Motor neuron (in vitro differentiated cells): Measurements from ENCODE around the gene C2orf49. TPM values are rescaled to one million over a fixed set of nuclear protein-coding genes. Genes with fewer than 3 reads are reported as not detected.
"Not testable (repeated sequence)": the region's sequence is repeated elsewhere in the genome, so short reads cannot be mapped to it uniquely, and the experiment has no call there.

Experiments used
- ATAC-seq, 8 experiments: fragments of 200-7000 bp; cut with Tn5 transposase; replicated peaks in 6 of 8; 2 replicates each; pipeline ENCODE4 v1.8.0; 2021; ENCODE audit warnings: mild to moderate bottlenecking in 8 of 8, moderate library complexity in 8 of 8
- H3K27ac ChIP-seq, 2 donors: fragments of 250-450 bp; sonication (Bioruptor Pico); 2 replicates each; pipeline ENCODE4 v1.9.0; 2021; ENCODE audit warnings: antibody characterized with exemption in 2 of 2, mild to moderate bottlenecking in 2 of 2, moderate library complexity in 1 of 2
- H3K4me1 ChIP-seq, 2 donors: fragments of 250-450 bp; sonication (Bioruptor Pico); replicated peaks in 1 of 2; 2 replicates each; pipeline ENCODE4 v1.6.1; 2021; ENCODE audit warnings: antibody characterized with exemption in 2 of 2, mild to moderate bottlenecking in 2 of 2, moderate library complexity in 1 of 2
- H3K4me3 ChIP-seq, 5 donors: fragments of 250-450 bp; sonication (Bioruptor Pico); 2 replicates each; pipeline ENCODE4 v1.9.0; 2021; ENCODE audit warnings: antibody characterized with exemption in 5 of 5, mild to moderate bottlenecking in 5 of 5, moderate library complexity in 4 of 5
- WGBS, 10 experiments: fragments of 450-650 bp; shearing (Covaris generic); methylation state at CpG; one replicate each; pipeline ENCODE4 v1.0.0; 2022; 5-methylcytosine and 5-hydroxymethylcytosine counted together
- in situ Hi-C, 9 experiments: fragments of 400-800 bp; cut with MboI; loops; one replicate each; pipeline ENCODE4 v1.15.0; 2021; ENCODE audit warnings: low sequenced_read_pairs in 9 of 9, low pct_unique_long_range_greater_than_20kb in 2 of 9; ENCODE audit not compliant: unreplicated experiment in 9 of 9
- total RNA-seq, 8 experiments: library from RNA; unstranded; fragments of 300-600 nt; gene quantifications; 2 replicates each; pipeline versions ENCODE4 v1.2.3 to v1.2.4, GENCODE V29; 2022

Gene C2orf49
- total RNA-seq, 8 experiments from 2014 or later, result 18.2 to 27.9 (median 21.7) TPM

DNA sequence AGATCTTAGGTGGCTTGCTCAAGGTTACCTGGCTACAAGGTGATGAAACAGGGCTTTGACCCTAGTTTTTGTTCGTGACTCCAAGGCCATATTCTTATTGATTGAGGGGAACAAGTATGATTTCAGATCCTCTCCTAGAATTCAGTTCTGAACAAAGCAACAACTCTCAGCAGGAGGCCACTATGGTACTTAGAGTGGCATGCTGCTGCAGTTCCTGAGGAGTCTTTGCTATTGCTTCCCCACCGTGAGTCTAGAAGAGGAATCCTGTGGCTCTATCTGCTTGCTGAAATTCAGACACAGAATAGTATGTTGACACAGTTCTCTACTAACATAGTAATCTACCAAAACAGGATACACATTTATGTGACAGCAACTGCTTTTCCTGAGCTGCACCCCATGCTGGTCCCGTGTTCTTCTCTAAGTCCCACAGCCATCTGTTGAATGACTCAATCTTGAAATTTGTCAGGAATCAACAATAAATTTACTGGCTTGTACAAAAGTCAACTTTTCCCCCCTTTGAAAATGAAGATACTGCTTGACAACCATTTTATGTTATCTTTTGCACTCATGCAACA lies 11.9 kb upstream of the C2orf49 start:
- WGBS, 10 experiments, result 47 to 100% (median 82%) methylated on average over 1 to 3 of the region's 3 CpGs
- in situ Hi-C loops, result no loop called here
- Histone ChIP-seq H3K27ac (no peak overlapping the region), H3K4me1 (peaks cover 7% of the 10 kb centered on the region in 2 donors), H3K4me3 (no peak overlapping the region)
- no peak for ATAC-seq

- WGBS, 10 experiments, result 60 to 100% (median 95%) methylated on average over 1 to 3 of the region's 3 CpGs; no CpG with 5 or more reads in 2 of the 10 experiments
- ATAC-seq, in situ Hi-C loops, H3K27ac ChIP-seq, H3K4me3 ChIP-seq: not testable (repeated sequence)
- H3K4me1 ChIP-seq, result peaks cover 12% of the 10 kb centered on the region in 2 donors
These were observed 10.1 kb upstream of the C2orf49 start for GRCh38 chr2:105327271-105327670.

DNA sequence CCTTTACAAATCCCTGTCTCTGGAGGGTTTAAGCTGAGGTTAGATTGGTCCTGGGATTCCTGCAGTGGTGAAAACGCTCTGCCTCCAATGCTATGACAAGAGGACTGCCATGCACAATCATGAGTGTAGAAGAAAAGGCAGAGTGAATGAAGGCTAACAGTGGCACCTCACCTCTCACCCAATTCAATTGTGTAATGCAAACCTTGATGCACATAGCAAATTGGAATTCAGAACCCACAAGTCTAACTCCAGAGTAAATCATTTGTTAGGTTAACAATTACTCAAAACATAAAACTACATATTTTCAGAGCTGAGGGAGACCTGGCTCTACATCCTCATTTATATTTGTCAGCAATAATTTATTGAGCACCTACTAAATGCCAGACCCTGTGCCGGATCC lies 9.7 kb upstream of the C2orf49 start:
- in situ Hi-C loops, result no loop called here
- ATAC-seq, result no peak
- H3K27ac ChIP-seq, result no peak overlapping the region
- H3K4me1 ChIP-seq, result peaks cover 12% of the 10 kb centered on the region in 2 donors
- no peak overlapping the region for H3K4me3 ChIP-seq
- WGBS, 10 experiments, result 67 to 100% (median 100%) methylated on average over 1 to 2 of the region's 2 CpGs; no CpG with 5 or more reads in 3 of the 10 experiments

DNA sequence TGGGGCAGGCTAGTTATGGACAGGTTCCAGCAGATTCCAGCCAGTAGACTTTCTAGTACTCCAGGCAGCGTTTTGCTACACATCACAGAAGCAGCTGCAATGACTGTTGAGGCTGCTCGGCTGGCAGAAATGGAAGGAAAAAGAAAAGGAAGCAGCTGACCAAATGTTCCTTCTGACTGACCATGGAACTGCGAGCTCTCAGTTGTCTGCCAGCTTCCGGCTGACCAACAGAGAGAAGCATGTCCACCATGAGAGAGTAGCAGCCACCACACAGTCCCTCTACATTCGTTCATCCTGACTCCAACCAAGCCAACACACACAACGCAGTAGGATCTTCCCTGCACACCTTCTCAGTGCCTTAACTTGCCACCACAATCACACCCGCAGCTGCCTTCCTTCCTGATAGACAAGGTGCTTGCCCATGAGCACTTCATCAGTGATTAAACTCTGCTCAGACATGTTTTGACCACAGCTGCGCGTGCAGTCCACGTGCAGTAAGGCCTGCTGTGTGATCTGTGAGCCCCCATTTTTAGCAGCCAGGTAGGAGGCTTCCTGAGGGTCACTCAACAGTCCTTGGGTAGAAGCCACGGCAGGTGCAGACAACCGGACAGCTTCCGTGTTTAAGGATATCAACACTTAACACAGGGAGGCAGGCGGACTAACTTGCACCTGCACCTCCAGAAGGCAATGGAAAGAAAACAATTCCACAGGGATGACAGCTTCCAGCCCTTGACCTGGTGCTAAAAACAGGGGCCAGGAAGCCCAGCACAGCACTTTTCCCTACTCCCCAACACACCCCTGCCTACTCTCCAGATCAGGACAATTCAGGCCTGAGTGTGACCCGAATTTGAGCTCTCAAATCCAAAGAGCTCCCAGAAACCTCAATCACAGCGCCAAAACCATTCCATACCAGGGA lies 8.8 kb upstream of the C2orf49 start:
- peak in 6 of 8 experiments; percentile 1 to 9 (median 4) for ATAC-seq
- in situ Hi-C loops, result no loop called here
- H3K4me3 ChIP-seq, result peak overlapping the region; percentile 52 to 97 (median 91)
- peaks cover 12% of the 10 kb centered on the region in 2 donors for H3K4me1 ChIP-seq
- peak overlapping the region in 1 of 2 donors; percentile 94 for H3K27ac ChIP-seq
- WGBS, 10 experiments, result 0 to 100% (median 81%) methylated on average over 1 to 11 of the region's 16 CpGs

DNA sequence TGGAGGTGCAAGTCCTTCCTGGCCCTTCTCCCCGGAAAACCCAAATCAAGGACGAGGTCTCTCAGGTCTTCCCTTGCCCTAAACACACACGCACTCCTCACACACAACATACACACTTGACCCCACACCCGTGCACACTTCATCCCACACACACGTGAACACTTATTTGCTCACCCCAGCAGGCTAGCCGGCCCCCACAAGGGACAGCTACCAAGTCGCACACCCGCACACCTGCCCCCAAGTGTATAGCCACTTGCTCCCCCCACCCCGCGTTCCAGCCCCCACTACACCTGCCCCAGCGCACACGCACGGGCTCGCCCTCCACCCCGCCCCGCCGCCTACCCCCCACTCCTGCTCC lies 8.2 kb upstream of the C2orf49 start:
- Histone ChIP-seq H3K27ac (peak overlapping the region; percentile 87 to 94), H3K4me1 (peaks cover 12% of the 10 kb centered on the region in 2 donors), H3K4me3 (peak overlapping the region; percentile 52 to 97 (median 91))
- in situ Hi-C loops, result no loop called here
- WGBS, 10 experiments, result 0% methylated on average over 2 of the region's 17 CpGs; no CpG with 5 or more reads in 9 of the 10 experiments
- peak; percentile 13 to 58 (median 50) for ATAC-seq

GRCh38 chr2:105329561-105330495 lies 7.5 kb upstream of the C2orf49 start, which contains the start of gene TGFBRAP1:
TSS of gene TGFBRAP1 (minus strand) at chr2:105329735. CDS start at chr2:105308301, 21,434 bp downstream.
- WGBS, 10 experiments, result 0 to 100% (median 100%) methylated on average over 1 to 4 of the region's 101 CpGs; no CpG with 5 or more reads in 5 of the 10 experiments
- ATAC-seq, result peak; percentile 87 to 96 (median 94)
- in situ Hi-C loops, result no loop called here

GRCh38 chr2:105330681-105331375 lies 6.5 kb upstream of the C2orf49 start:
- ATAC-seq, result no peak
- peak overlapping the region in 1 of 5 donors; percentile 91 for H3K4me3 ChIP-seq
- 79 to 100% (median 96%) methylated on average over 1 to 4 of the region's 4 CpGs for WGBS, 10 experiments
- no peak overlapping the region for H3K27ac ChIP-seq
- H3K4me1 ChIP-seq, result peaks cover 12% of the 10 kb centered on the region in 2 donors
- in situ Hi-C loops, result no loop called here

More at GRCh38 chr2:105329561-105330495, 7.5 kb upstream of the C2orf49 start, which contains the start of gene TGFBRAP1:
- Histone ChIP-seq H3K4me1 (peaks cover 12% of the 10 kb centered on the region in 2 donors), H3K4me3 (peak within 1 kb of the TSS; percentile 52 to 97 (median 91)), H3K27ac (peak within 1 kb of the TSS; percentile 87 to 94)

- WGBS, 10 experiments, result 83 to 100% (median 100%) methylated on average over 1 to 4 of the region's 4 CpGs
- no peak for ATAC-seq
- H3K27ac ChIP-seq, result no peak overlapping the region
- H3K4me3 ChIP-seq, result no peak overlapping the region
- in situ Hi-C loops, result no loop called here
- peaks cover 20 to 24% of the 10 kb centered on the region in 2 donors for H3K4me1 ChIP-seq
These were observed 3.1 kb upstream of the C2orf49 start for GRCh38 chr2:105334211-105334610.

DNA sequence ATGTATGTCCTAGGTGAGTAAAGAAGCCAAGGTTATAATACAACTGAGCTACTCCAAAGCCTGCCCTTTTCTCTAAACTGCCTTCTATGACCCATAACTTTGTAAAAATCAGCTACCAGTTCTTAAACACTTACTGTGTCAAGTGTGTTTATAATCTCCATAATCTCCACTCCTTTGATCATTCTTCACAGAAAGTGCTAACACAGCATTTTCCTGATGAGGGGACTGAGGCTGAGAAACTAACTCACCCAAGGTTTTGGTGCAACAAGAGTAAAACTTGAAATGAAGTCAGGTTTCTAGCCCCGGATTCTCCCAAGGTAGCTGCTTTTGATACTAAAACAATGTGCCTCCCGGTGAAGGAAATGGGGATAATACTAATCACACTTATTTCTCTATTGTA lies 1.9 kb upstream of the C2orf49 start:
- Histone ChIP-seq H3K27ac (no peak overlapping the region), H3K4me3 (no peak overlapping the region), H3K4me1 (peaks cover 18 to 19% of the 10 kb centered on the region in 2 donors)
- no peak for ATAC-seq
- in situ Hi-C loops, result no loop called here
- 80 to 100% (median 94%) methylated on average over 1 to 2 of the region's 2 CpGs; no CpG with 5 or more reads in 5 of the 10 experiments for WGBS, 10 experiments

DNA sequence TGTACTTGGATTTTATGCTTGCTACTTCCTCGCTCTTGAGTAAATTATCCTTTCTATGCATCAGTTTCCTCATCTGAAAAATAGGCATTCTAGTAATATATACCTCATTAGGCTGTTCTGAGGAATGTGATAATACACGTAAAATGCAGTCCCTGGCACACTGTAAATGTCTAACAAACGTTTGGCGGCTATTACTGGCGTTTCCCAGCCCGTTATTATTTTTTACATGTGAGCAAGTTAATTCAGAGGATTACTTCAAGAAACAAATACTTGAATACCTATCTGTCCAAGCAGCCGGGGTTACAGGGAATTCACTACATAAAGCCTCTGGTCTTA lies 586 bp upstream of the C2orf49 start:
- H3K27ac ChIP-seq, result peak overlapping the region; percentile 99 to 100
- 0 to 6% (median 0%) methylated on average over 1 to 7 of the region's 7 CpGs for WGBS, 10 experiments
- H3K4me3 ChIP-seq, result peak overlapping the region; percentile 61 to 91 (median 73)
- H3K4me1 ChIP-seq, result peaks cover 13 to 15% of the 10 kb centered on the region in 2 donors
- in situ Hi-C loops, result no loop called here
- no peak for ATAC-seq

GRCh38 chr2:105338020-105338385 lies 663 bp downstream of the C2orf49 start:
- peak in 3 of 8 experiments; percentile 5 to 10 (median 9) for ATAC-seq
- Histone ChIP-seq H3K4me1 (peaks cover 13 to 15% of the 10 kb centered on the region in 2 donors), H3K4me3 (peak overlapping the region; percentile 61 to 91 (median 73)), H3K27ac (peak overlapping the region in 1 of 2 donors; percentile 100)
- in situ Hi-C loops, result no loop called here
- WGBS, 10 experiments, result 0 to 17% (median 5%) methylated on average over 2 to 5 of the region's 5 CpGs; no CpG with 5 or more reads in 1 of the 10 experiments

DNA sequence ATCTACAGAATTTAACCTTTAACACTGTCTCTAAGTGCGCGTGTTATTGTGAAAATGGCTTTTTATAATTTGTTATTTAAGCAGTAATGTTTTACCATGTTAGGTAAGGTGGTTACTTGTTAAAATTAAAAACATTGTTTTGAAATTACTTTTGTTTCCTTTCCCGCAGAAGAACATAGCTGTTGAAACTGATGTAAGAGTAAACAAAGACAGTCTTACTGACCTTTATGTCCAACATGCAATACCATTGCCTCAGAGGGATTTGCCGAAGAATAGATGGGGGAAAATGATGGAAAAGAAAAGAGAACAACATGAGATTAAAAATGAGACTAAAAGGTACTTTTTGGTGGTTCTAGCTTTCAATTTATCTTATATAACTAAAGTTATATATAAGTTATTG lies 2.1 kb downstream of the C2orf49 start:
- Histone ChIP-seq H3K4me1 (peaks cover 13 to 15% of the 10 kb centered on the region in 2 donors), H3K4me3 (no peak overlapping the region), H3K27ac (no peak overlapping the region)
- 62 to 100% (median 96%) methylated on average over 2 to 4 of the region's 4 CpGs for WGBS, 10 experiments
- no peak for ATAC-seq
- in situ Hi-C loops, result no loop called here
